ENCODE measurements around the gene STK35. TPM values are rescaled to one million over a fixed set of nuclear protein-coding genes. Genes with fewer than 3 reads are reported as not detected.

The STK35 gene
- total and polyA plus RNA-seq, 9 of the 15 experiments (the other 6 are each of a cell fraction or from before 2014, with no cell fraction given): 1.0 to 11.0 (median 6.3) TPM

- FAIRE-seq (no peak), ATAC-seq (no peak), DNase-seq (ENCODE audit: extremely low read depth in 1 of 4, low spot score in 3 of 4) (no peak)
- Histone ChIP-seq H4K20me1 (replicated peaks; ENCODE audit: control insufficient read depth, insufficient read depth, low read length) (0 out of 2 replicates have a peak, but pooled peaks cover 1% of the 10 kb centered on the region), H3K36me3 (ENCODE audit: control insufficient read depth, insufficient read depth, low read length) (peaks cover 44% of the 10 kb centered on the region; the same call in 2 of the 3 replicates), H3K79me2 (ENCODE audit: control insufficient read depth, insufficient read depth, low read length) (peaks cover 67% of the 10 kb centered on the region), H3K4me2 (ENCODE audit: insufficient read depth, low read length) (peak overlapping the region; percentile 89), H3K9me3 (replicated peaks; ENCODE audit: control insufficient read depth, insufficient read depth, low read depth, low read length) (no peaks in the 10 kb centered on the region), H2AFZ (ENCODE audit: low read depth, low read length) (no peak overlapping the region), H3K27ac (ENCODE audit: extremely low read depth, low read depth, low read length) (no peak overlapping the region), H3K9ac (ENCODE audit: insufficient read depth in 1 of 2, low read depth in 2 of 2, low read length in 2 of 2) (peak overlapping the region; percentile 14 to 99; a peak in 3 of 4 replicates), H3K27me3 (ENCODE audit: control insufficient read depth in 2 of 2, insufficient read depth in 2 of 2, low read length in 2 of 2) (no peaks in the 10 kb centered on the region), H3K4me1 (replicated peaks in 1 of 2; ENCODE audit: control insufficient read depth in 2 of 2, insufficient read depth in 2 of 2, low read length in 2 of 2) (peaks cover 13 to 15% of the 10 kb centered on the region in 2 experiments; a peak in 4 of 5 replicates), H3K4me3 (peak overlapping the region; percentile 85), H3K9me1 (ENCODE audit: control insufficient read depth, insufficient read depth, low read length) (no peaks in the 10 kb centered on the region)
- WGBS (ENCODE audit: insufficient coverage, low coverage, missing lambda C conversion rate): 40% methylated on average over 4 of the region's 8 CpGs
- no peak for TF ChIP-seq NR2F6 (CRISPR knock-in tag; IDR thresholded peaks at IDR 0.05)
- TF ChIP-seq PKNOX1 (IDR thresholded peaks at IDR 0.05): no peak
- no peak for TF ChIP-seq CTCF (IDR thresholded peaks at IDR 0.05 in 2 of 3, conservative IDR thresholded peaks at IDR 0.05 in 1 of 3; ENCODE audit: insufficient read depth in 2 of 3, low read depth in 1 of 3, low read length in 3 of 3)
- TF ChIP-seq RNF2 (IDR thresholded peaks at IDR 0.05): no peak
- no peak for TF ChIP-seq RERE (CRISPR knock-in tag; IDR thresholded peaks at IDR 0.05; ENCODE audit: borderline replicate concordance)
- no peak for TF ChIP-seq HMG20A (CRISPR knock-in tag; conservative IDR thresholded peaks at IDR 0.05)
- no peak for TF ChIP-seq FOSL1 (tag; conservative IDR thresholded peaks at IDR 0.05)
- in situ Hi-C loops (cut with MboI): no loop called here
- no TSS peak for BruUV-seq (replicated peaks)
- ChIA-PET CTCF (ENCODE audit: low intra/inter-chr PET ratio) (no interaction called here), POLR2A (interaction anchor here (0.7 to 1.0 kb wide), 4 partner anchors 9 to 23 kb away, joined by 3 read pairs; no protein-coding TSS in a partner anchor)
- intact Hi-C loops (cut with micrococcal nuclease): no loop called here
These were observed 2.6 kb downstream of the STK35 start for GRCh38 chr20:2104236-2104635.
